ENCODE results near the gene IL17RE. TPM values are rescaled to one million over a fixed set of nuclear protein-coding genes. Genes with fewer than 3 reads are reported as not detected.

Gene IL17RE
- polyA plus RNA-seq, 3 donors, result 6.4 to 7.3 (median 6.7) TPM

Other genes starting within 250 kb of the IL17RE start
- under 1 TPM in 2 of 3 donors, not detected in 1; 0.06 to 0.09 TPM for gene CPNE9, start 199.0 kb upstream of the IL17RE start, polyA plus RNA-seq
- 10 to 100 TPM in 1 of 3 donors, 1 to 10 TPM in 2; 4.8 to 12.8 (median 7.5) TPM for gene BRPF1, start 171.1 kb upstream of the IL17RE start, polyA plus RNA-seq
- gene OGG1, start 152.9 kb upstream of the IL17RE start, polyA plus RNA-seq, result 10 to 100 TPM in 2 of 3 donors, 1 to 10 TPM in 1; 8.6 to 24.4 (median 13.9) TPM
- gene CAMK1, start 132.9 kb upstream of the IL17RE start, polyA plus RNA-seq, result 100 to 1,000 TPM in 1 of 3 donors, 10 to 100 TPM in 2; 13.4 to 121 (median 80.1) TPM
- 10 to 100 TPM; 21.0 to 49.8 (median 38.0) TPM for gene TADA3, start 110.4 kb upstream of the IL17RE start, polyA plus RNA-seq
- 100 to 1,000 TPM in 2 of 3 donors, 10 to 100 TPM in 1; 68.9 to 121 (median 111) TPM for gene ARPC4, start 109.8 kb upstream of the IL17RE start, polyA plus RNA-seq
- gene TTLL3, start 92.6 kb upstream of the IL17RE start, polyA plus RNA-seq, result 10 to 100 TPM; 18.4 to 39.7 (median 28.9) TPM
- gene RPUSD3, start 58.8 kb upstream of the IL17RE start, polyA plus RNA-seq, result 10 to 100 TPM; 20.7 to 27.8 (median 25.6) TPM
- 1,000 to 10,000 TPM in 1 of 3 donors, 100 to 1,000 TPM in 2; 128 to 1,587 (median 499) TPM for gene CIDEC, start 22.6 kb upstream of the IL17RE start, polyA plus RNA-seq
- gene JAGN1, start 12.2 kb upstream of the IL17RE start, polyA plus RNA-seq, result 10 to 100 TPM; 33.7 to 58.7 (median 39.5) TPM
- 10 to 100 TPM; 20.7 to 71.8 (median 41.2) TPM for gene IL17RC, start 14.2 kb downstream of the IL17RE start, polyA plus RNA-seq
- 10 to 100 TPM; 28.4 to 36.0 (median 33.8) TPM for gene CRELD1, start 31.0 kb downstream of the IL17RE start, polyA plus RNA-seq
- 1 to 10 TPM in 2 of 3 donors, under 1 TPM in 1; 0.56 to 1.6 (median 1.4) TPM for gene PRRT3, start 49.6 kb downstream of the IL17RE start, polyA plus RNA-seq
- gene EMC3, start 84.0 kb downstream of the IL17RE start, polyA plus RNA-seq, result 100 to 1,000 TPM in 1 of 3 donors, 10 to 100 TPM in 2; 36.3 to 153 (median 66.1) TPM
- 1 to 10 TPM in 2 of 3 donors, under 1 TPM in 1; 0.45 to 1.7 (median 1.3) TPM for gene FANCD2, start 123.6 kb downstream of the IL17RE start, polyA plus RNA-seq
- gene FANCD2OS, start 205.4 kb downstream of the IL17RE start, polyA plus RNA-seq, result not detected
- gene BRK1, start 212.8 kb downstream of the IL17RE start, polyA plus RNA-seq, result 100 to 1,000 TPM in 2 of 3 donors, 10 to 100 TPM in 1; 80.1 to 293 (median 194) TPM
- 10 to 100 TPM; 12.4 to 32.5 (median 17.5) TPM for gene VHL, start 238.9 kb downstream of the IL17RE start, polyA plus RNA-seq

Data from adipose tissue (tissue), 3 donors.